K562 (cell line): ENCODE measurements around the gene C6orf47. TPM values are rescaled to one million over a fixed set of nuclear protein-coding genes. Genes with fewer than 3 reads are reported as not detected.

ENCODE experiments used
- AFF4 ChIP-seq: sonication (generic); formaldehyde crosslinking; IDR thresholded peaks from 2 replicates; pipeline ENCODE4 v1.8.0; 2023; ENCODE audit warnings: mild to moderate bottlenecking, missing genetic modification reagents
- ETV6 ChIP-seq, 3 experiments: fragments of 150-350 bp in 1 of 3; sonication (generic) in 1 of 3; formaldehyde crosslinking in 1 of 3; IDR thresholded peaks; 2 replicates each; pipeline versions ENCODE4 v1.6.1 to v1.8.0; 2014 to 2022; ENCODE audit warnings: borderline replicate concordance in 2 of 3, low read depth in 2 of 3, antibody characterized with exemption in 1 of 3, low read length in 1 of 3, mild to moderate bottlenecking in 1 of 3, missing genetic modification reagents in 1 of 3
- PBX2 ChIP-seq, 2 experiments: IDR thresholded peaks in 1 of 2; conservative IDR thresholded peaks in 1 of 2; 2 replicates each; pipeline ENCODE4 v1.6.1; 2016; ENCODE audit warnings: low read depth in 2 of 2, mild to moderate bottlenecking in 1 of 2, missing compliant biosample characterization in 1 of 2, missing genetic modification characterization in 1 of 2, moderate library complexity in 1 of 2
- POLR2B ChIP-seq: fragments of 450-650 bp; IDR thresholded peaks from 2 replicates; pipeline ENCODE4 v1.6.1; 2018; ENCODE audit warnings: low read depth; ENCODE audit not compliant: partially characterized antibody
- RBM22 ChIP-seq: fragments of 200-400 bp; formaldehyde crosslinking; IDR thresholded peaks from 2 replicates; pipeline ENCODE4 v1.6.1; 2018; ENCODE audit warnings: low read length, low read depth; ENCODE audit not compliant: poor library complexity, severe bottlenecking
- SMC3 ChIP-seq: conservative IDR thresholded peaks from 2 replicates; pipeline ENCODE4 v1.6.1; 2011; ENCODE audit warnings: low read depth, low read length, improper control_type of control experiment; ENCODE audit not compliant: insufficient read depth
- ZNF146 ChIP-seq: IDR thresholded peaks from one replicate; pipeline ENCODE4 v1.6.1; 2018; ENCODE audit warnings: missing compliant biosample characterization; ENCODE audit not compliant: unreplicated experiment
- ZNF212 ChIP-seq: fragments of 450-650 bp; formaldehyde crosslinking; IDR thresholded peaks from 2 replicates; pipeline ENCODE4 v1.4.0; 2020; ENCODE audit warnings: mild to moderate bottlenecking
- ZNF561 ChIP-seq: fragments of 450-650 bp; formaldehyde crosslinking; conservative IDR thresholded peaks from 2 replicates; pipeline ENCODE4 v1.4.0; 2020; ENCODE audit warnings: mild to moderate bottlenecking, moderate library complexity
- ZNF785 ChIP-seq: fragments of 250-450 bp; sonication (Bioruptor Pico); IDR thresholded peaks from 2 replicates; pipeline ENCODE4 v1.4.0; 2020; ENCODE audit warnings: mild to moderate bottlenecking
- polyA plus RNA-seq, 8 experiments: library from polyadenylated mRNA; depleted of rRNA in 4 of 8; stranded (reverse) in 5 of 8; unstranded in 3 of 8; fragments of >200 nt; fragmentation: Nextera tagmentation in 2 of 8; fragmentation: Illumina TruSeq in 1 of 8; extraction: Ambion mirVana in 2 of 8; extraction: Trizol in 1 of 8; gene quantifications; 2 replicates each; pipeline versions ENCODE4 v1.2.1 to v1.2.3, GENCODE V29; 2011 to 2014; ENCODE audit warnings: inconsistent platforms in 1 of 8, missing spikeins in 1 of 8
- total RNA-seq, 7 experiments: library from RNA; depleted of rRNA in 6 of 7; stranded (reverse); fragments of >200 nt in 6 of 7; fragmentation: Illumina TruSeq in 2 of 7; extraction: Trizol in 2 of 7; gene quantifications; 2 replicates each; pipeline versions ENCODE4 v1.2.1 to v1.2.3, GENCODE V29; 2011 to 2021; ENCODE audit warnings: low replicate concordance in 1 of 7

Gene C6orf47
- total and polyA plus RNA-seq, 9 of the 15 experiments (the other 6 are each of a cell fraction or from before 2014, with no cell fraction given), result 0.14 to 43.8 (median 27.0) TPM

- no peak for TF ChIP-seq PBX2 (CRISPR knock-in tag; IDR thresholded peaks at IDR 0.05; ENCODE audit: low read depth)
- no peak for TF ChIP-seq PBX2 (tag; conservative IDR thresholded peaks at IDR 0.05; ENCODE audit: low read depth)
- TF ChIP-seq RBM22, result peak; percentile 91
- TF ChIP-seq ZNF146, result no peak
- TF ChIP-seq ETV6 (IDR thresholded peaks at IDR 0.05; ENCODE audit: borderline replicate concordance in 1 of 2, low read depth in 2 of 2, low read length in 1 of 2), result no peak
- no peak for TF ChIP-seq ETV6 (CRISPR knock-in tag; IDR thresholded peaks at IDR 0.05; ENCODE audit: borderline replicate concordance)
- TF ChIP-seq AFF4 (CRISPR knock-in tag), result no peak
- TF ChIP-seq ZNF212 (CRISPR knock-in tag), result no peak
- no peak for TF ChIP-seq SMC3
- no peak for TF ChIP-seq ZNF785 (CRISPR knock-in tag)
- TF ChIP-seq POLR2B, result peak; percentile 70
- TF ChIP-seq ZNF561, result no peak
Observed at GRCh38 chr6:31631681-31632278, 28.8 kb downstream of the C6orf47 start (continued).
